Panc1 (cell line): ENCODE results near the gene MNT. TPM values are rescaled to one million over a fixed set of nuclear protein-coding genes. Genes with fewer than 3 reads are reported as not detected.

ENCODE experiments used
- ATAC-seq: fragments of 200-7000 bp; cut with Tn5 transposase; 2 replicates; pipeline ENCODE4 v1.9.1; 2020; ENCODE audit warnings: mild to moderate bottlenecking, moderate library complexity
- BruUV-seq: library from RNA; stranded (reverse); fragments of 400-500 nt; replicated peaks from 2 replicates; lab custom pipeline; 2021; lab: Mats Ljungman, UMichigan
- CTCF ChIA-PET: fragments of 300-600 bp; sonication (Branson Sonifier 250); formaldehyde crosslinking; loops from one replicate; lab custom pipeline; 2022; ENCODE audit warnings: antibody characterized with exemption; lab: Charles Lee
- POLR2A ChIA-PET: fragments of 300-600 bp; sonication (Branson Sonifier 250); formaldehyde crosslinking; loops from one replicate; lab custom pipeline; 2022; ENCODE audit warnings: antibody characterized with exemption; lab: Charles Lee
- DNase-seq: peaks from one replicate; pipeline ENCODE4 v3.0.0-alpha.2; 2010; ENCODE audit warnings: low read depth, low spot score
- H3K27ac ChIP-seq: 2 replicates; pipeline ENCODE4 v1.5.1; 2011; ENCODE audit warnings: mild to moderate bottlenecking, low read length, inconsistent platforms
- H3K27me3 ChIP-seq: fragments of 200-500 bp; sonication (Bioruptor generic); 2 replicates; pipeline ENCODE4 v1.6.0; 2014; ENCODE audit warnings: low read length, inconsistent platforms; ENCODE audit not compliant: control insufficient read depth, insufficient read depth
- H3K36me3 ChIP-seq: fragments of 200-500 bp; sonication (Bioruptor generic); 2 replicates; pipeline ENCODE4 v1.5.1; 2014; ENCODE audit warnings: inconsistent platforms, mild to moderate bottlenecking, low read length, moderate library complexity; ENCODE audit not compliant: control insufficient read depth, insufficient read depth
- H3K4me1 ChIP-seq: 2 replicates; pipeline ENCODE4 v1.5.1; 2011; ENCODE audit warnings: inconsistent platforms, mild to moderate bottlenecking, low read length, moderate library complexity; ENCODE audit not compliant: control insufficient read depth, insufficient read depth
- H3K4me3 ChIP-seq, 2 experiments: 2 replicates each; pipeline ENCODE4 v1.5.1; 2011 to 2012; ENCODE audit warnings: low read depth in 2 of 2, low read length in 2 of 2, mild to moderate bottlenecking in 2 of 2, inconsistent platforms in 1 of 2, moderate library complexity in 1 of 2
- H3K9me3 ChIP-seq: fragments of 200-500 bp; sonication (Bioruptor generic); 2 replicates; pipeline ENCODE4 v1.5.1; 2014; ENCODE audit warnings: low read depth, mild to moderate bottlenecking, inconsistent platforms, low read length, moderate library complexity; ENCODE audit not compliant: control insufficient read depth, insufficient read depth
- POLR2AphosphoS5 ChIP-seq: IDR thresholded peaks from 2 replicates; pipeline ENCODE4 v1.6.1; 2012; ENCODE audit warnings: mild to moderate bottlenecking, low read depth, low read length, moderate library complexity
- SIN3A ChIP-seq: IDR thresholded peaks from 2 replicates; pipeline ENCODE4 v1.6.1; 2012; ENCODE audit warnings: low read depth, mild to moderate bottlenecking, low read length, moderate library complexity, borderline replicate concordance; ENCODE audit not compliant: insufficient read depth
- TCF7L2 ChIP-seq: IDR thresholded peaks from 2 replicates; pipeline ENCODE4 v1.6.1; 2011; ENCODE audit warnings: mild to moderate bottlenecking, low read depth, low read length, inconsistent platforms
- in situ Hi-C: cut with HindIII; loops from 2 replicates; pipeline ENCODE4 v1.10.0; 2016; ENCODE audit warnings: low sequenced_read_pairs, low pct_unique_long_range_greater_than_20kb
- intact Hi-C: fragments of 100-400 bp; cut with micrococcal nuclease; formaldehyde crosslinking; loops from one replicate; pipeline ENCODE4 v1.10.0; 2022; ENCODE audit not compliant: unreplicated experiment
- total RNA-seq: library from RNA; stranded (reverse); gene quantifications from one replicate; pipeline ENCODE4 v1.2.1, GENCODE V29; 2021; ENCODE audit not compliant: unreplicated experiment
- TF ChIP-seq, protein P1 (sequence below): fragments of 450-650 bp; IDR thresholded peaks from 2 replicates; pipeline ENCODE4 v1.5.1; 2017; ENCODE audit warnings: mild to moderate bottlenecking
- TF ChIP-seq, protein P2 (sequence below), 2 experiments: IDR thresholded peaks; 2 replicates each; pipeline ENCODE4 v1.6.1; 2011 to 2012; ENCODE audit warnings: low read depth in 2 of 2, control low read depth in 1 of 2, low read length in 1 of 2, mild to moderate bottlenecking in 1 of 2, moderate library complexity in 1 of 2; ENCODE audit not compliant: insufficient read depth in 1 of 2

The MNT gene
- total RNA-seq, 1 experiment from 2014 or later, result 31.8 TPM

DNA sequence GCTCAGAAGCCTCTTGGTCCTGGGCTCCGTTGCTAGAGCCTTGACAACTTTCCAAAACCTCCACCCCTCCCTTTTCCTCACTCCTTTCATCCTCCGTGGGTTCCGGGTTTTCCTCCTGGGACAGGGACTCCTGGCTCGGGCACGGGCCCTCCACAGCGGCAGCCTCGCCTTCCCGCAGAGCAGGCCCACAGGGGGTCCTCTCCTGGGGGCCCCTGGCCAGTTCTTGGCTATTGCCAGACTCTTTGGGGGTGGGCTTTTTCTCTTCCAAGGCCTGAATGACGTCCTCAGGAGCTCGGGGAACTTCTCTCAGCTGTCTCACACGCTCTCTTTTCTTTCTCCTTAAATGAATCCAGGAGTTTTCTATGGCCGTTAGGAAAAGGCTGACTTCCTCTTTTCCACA, 19.3 kb upstream of the MNT start:
- H3K27me3 ChIP-seq, result no peaks in the 10 kb centered on the region
- no peak overlapping the region for H3K27ac ChIP-seq
- intact Hi-C loops (no loop called here), in situ Hi-C loops (no loop called here)
- ChIA-PET CTCF (no interaction called here), POLR2A (no interaction called here)
- peaks cover 2% of the 10 kb centered on the region for H3K36me3 ChIP-seq
- H3K9me3 ChIP-seq, result no peaks in the 10 kb centered on the region
- TSS peak; percentile 61 for BruUV-seq
- no peak overlapping the region for H3K4me3 ChIP-seq
- no peaks in the 10 kb centered on the region for H3K4me1 ChIP-seq
- TF ChIP-seq POLR2AphosphoS5 (no peak), SIN3A (no peak)
- TF ChIP-seq, protein P1, sequence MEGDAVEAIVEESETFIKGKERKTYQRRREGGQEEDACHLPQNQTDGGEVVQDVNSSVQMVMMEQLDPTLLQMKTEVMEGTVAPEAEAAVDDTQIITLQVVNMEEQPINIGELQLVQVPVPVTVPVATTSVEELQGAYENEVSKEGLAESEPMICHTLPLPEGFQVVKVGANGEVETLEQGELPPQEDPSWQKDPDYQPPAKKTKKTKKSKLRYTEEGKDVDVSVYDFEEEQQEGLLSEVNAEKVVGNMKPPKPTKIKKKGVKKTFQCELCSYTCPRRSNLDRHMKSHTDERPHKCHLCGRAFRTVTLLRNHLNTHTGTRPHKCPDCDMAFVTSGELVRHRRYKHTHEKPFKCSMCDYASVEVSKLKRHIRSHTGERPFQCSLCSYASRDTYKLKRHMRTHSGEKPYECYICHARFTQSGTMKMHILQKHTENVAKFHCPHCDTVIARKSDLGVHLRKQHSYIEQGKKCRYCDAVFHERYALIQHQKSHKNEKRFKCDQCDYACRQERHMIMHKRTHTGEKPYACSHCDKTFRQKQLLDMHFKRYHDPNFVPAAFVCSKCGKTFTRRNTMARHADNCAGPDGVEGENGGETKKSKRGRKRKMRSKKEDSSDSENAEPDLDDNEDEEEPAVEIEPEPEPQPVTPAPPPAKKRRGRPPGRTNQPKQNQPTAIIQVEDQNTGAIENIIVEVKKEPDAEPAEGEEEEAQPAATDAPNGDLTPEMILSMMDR, result no peak
- ATAC-seq (no peak), DNase-seq (no peak)

DNA sequence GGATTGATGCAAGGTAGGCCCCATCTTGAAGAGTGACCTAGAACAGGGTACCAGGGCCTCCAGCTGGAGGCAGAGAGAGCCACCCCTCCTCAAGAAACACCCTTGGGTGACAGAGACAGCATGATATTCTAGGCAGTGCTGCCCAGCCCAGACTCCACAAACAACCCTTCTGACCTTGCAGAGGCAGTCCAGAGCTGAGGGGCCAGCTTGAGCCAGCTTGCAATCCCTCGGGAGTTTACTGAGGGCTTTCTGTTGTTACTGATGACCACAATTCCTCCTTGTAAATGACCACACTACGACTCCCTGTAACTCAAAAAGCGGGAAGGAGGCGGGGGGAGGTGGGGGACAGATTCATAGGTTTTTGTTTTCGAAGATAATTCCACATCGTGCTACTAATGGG, 18.6 kb upstream of the MNT start:
- Histone ChIP-seq H3K27ac (no peak overlapping the region), H3K4me1 (no peaks in the 10 kb centered on the region), H3K27me3 (no peaks in the 10 kb centered on the region), H3K36me3 (peaks cover 2% of the 10 kb centered on the region), H3K4me3 (no peak overlapping the region), H3K9me3 (no peaks in the 10 kb centered on the region)
- no peak for TF ChIP-seq TCF7L2
- TF ChIP-seq, protein P2, sequence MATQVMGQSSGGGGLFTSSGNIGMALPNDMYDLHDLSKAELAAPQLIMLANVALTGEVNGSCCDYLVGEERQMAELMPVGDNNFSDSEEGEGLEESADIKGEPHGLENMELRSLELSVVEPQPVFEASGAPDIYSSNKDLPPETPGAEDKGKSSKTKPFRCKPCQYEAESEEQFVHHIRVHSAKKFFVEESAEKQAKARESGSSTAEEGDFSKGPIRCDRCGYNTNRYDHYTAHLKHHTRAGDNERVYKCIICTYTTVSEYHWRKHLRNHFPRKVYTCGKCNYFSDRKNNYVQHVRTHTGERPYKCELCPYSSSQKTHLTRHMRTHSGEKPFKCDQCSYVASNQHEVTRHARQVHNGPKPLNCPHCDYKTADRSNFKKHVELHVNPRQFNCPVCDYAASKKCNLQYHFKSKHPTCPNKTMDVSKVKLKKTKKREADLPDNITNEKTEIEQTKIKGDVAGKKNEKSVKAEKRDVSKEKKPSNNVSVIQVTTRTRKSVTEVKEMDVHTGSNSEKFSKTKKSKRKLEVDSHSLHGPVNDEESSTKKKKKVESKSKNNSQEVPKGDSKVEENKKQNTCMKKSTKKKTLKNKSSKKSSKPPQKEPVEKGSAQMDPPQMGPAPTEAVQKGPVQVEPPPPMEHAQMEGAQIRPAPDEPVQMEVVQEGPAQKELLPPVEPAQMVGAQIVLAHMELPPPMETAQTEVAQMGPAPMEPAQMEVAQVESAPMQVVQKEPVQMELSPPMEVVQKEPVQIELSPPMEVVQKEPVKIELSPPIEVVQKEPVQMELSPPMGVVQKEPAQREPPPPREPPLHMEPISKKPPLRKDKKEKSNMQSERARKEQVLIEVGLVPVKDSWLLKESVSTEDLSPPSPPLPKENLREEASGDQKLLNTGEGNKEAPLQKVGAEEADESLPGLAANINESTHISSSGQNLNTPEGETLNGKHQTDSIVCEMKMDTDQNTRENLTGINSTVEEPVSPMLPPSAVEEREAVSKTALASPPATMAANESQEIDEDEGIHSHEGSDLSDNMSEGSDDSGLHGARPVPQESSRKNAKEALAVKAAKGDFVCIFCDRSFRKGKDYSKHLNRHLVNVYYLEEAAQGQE (IDR thresholded peaks at IDR 0.05; ENCODE audit: insufficient read depth in 1 of 2, low read depth in 2 of 2, low read length in 1 of 2), result no peak
- TF ChIP-seq POLR2AphosphoS5, result no peak
- no peak for TF ChIP-seq SIN3A
- TF ChIP-seq, protein P1, result no peak
- CTCF ChIA-PET, result no interaction called here
- no peak for DNase-seq
- ATAC-seq, result no peak
- intact Hi-C loops (no loop called here), in situ Hi-C loops (no loop called here)
- POLR2A ChIA-PET, result no interaction called here
- no TSS peak for BruUV-seq
